Skeletal muscle satellite cell (primary cell): ENCODE results near the gene GBP7. TPM values are rescaled to one million over a fixed set of nuclear protein-coding genes. Genes with fewer than 3 reads are reported as not detected.
"Not testable (repeated sequence)": the region's sequence is repeated elsewhere in the genome, so short reads cannot be mapped to it uniquely, and the experiment has no call there.

ENCODE experiments used
- H3K27me3 ChIP-seq: 2 replicates; pipeline ENCODE4 v1.7.0; 2013; ENCODE audit warnings: low read length; ENCODE audit not compliant: control insufficient read depth, insufficient read depth
- H3K36me3 ChIP-seq: 2 replicates; pipeline ENCODE4 v1.7.0; 2013; ENCODE audit warnings: mild to moderate bottlenecking, control low read depth, low read length; ENCODE audit not compliant: insufficient read depth
- H3K4me1 ChIP-seq: 2 replicates; pipeline ENCODE4 v1.7.0; 2013; ENCODE audit warnings: low read length; ENCODE audit not compliant: control insufficient read depth, insufficient read depth
- H3K4me2 ChIP-seq: 2 replicates; pipeline ENCODE4 v1.7.0; 2013; ENCODE audit warnings: mild to moderate bottlenecking, low read length
- H3K4me3 ChIP-seq: 2 replicates; pipeline ENCODE4 v1.7.0; 2013; ENCODE audit warnings: low read length
- H3K9ac ChIP-seq: 2 replicates; pipeline ENCODE4 v1.7.0; 2013; ENCODE audit warnings: mild to moderate bottlenecking, low read depth, low read length, moderate library complexity
- H3K9me3 ChIP-seq: replicated peaks from 2 replicates; pipeline ENCODE4 v1.7.0; 2013; ENCODE audit warnings: mild to moderate bottlenecking, control low read depth, low read length
- total RNA-seq: library from RNA; depleted of rRNA; stranded (reverse); fragments of >200 nt; gene quantifications from 2 replicates; pipeline ENCODE4 v1.2.3, GENCODE V29; 2012; rRNA removed

Gene GBP7
- total RNA-seq, result not detected in 2 replicates

GRCh38 chr1:89175601-89176256 is at the start of gene GBP7:
Gene GBP7, minus strand, starts transcription at chr1:89176003. Its CDS starts 4,068 bp downstream, at chr1:89171935.
- no peaks in the 10 kb centered on the region for H3K9me3 ChIP-seq

GRCh38 chr1:89221341-89221740 is 45.5 kb upstream of the GBP7 start:
- no peaks in the 10 kb centered on the region for H3K4me1 ChIP-seq
- no peaks in the 10 kb centered on the region for H3K36me3 ChIP-seq
- no peaks in the 10 kb centered on the region for H3K9me3 ChIP-seq
- H3K9ac ChIP-seq, result no peak overlapping the region
- no peaks in the 10 kb centered on the region for H3K27me3 ChIP-seq
- no peak overlapping the region for H3K4me3 ChIP-seq
- H3K4me2 ChIP-seq, result no peak overlapping the region

More at GRCh38 chr1:89175601-89176256, at the start of gene GBP7:
- Histone ChIP-seq H3K4me3 (no peak within 1 kb of the TSS), H3K4me1 (no peaks in the 10 kb centered on the region), H3K9ac (no peak within 1 kb of the TSS), H3K36me3 (no peaks in the 10 kb centered on the region), H3K4me2 (no peak within 1 kb of the TSS), H3K27me3 (no peaks in the 10 kb centered on the region)

- not testable (repeated sequence) for H3K9ac ChIP-seq, H3K4me1 ChIP-seq, H3K9me3 ChIP-seq, H3K27me3 ChIP-seq, H3K4me3 ChIP-seq, H3K4me2 ChIP-seq, H3K36me3 ChIP-seq
Measured at GRCh38 chr1:89219851-89220250, 44.0 kb upstream of the GBP7 start.

GRCh38 chr1:89218941-89219340 is 43.1 kb upstream of the GBP7 start:
- H3K4me1 ChIP-seq, H3K4me2 ChIP-seq, H3K27me3 ChIP-seq, H3K9ac ChIP-seq, H3K36me3 ChIP-seq, H3K9me3 ChIP-seq, H3K4me3 ChIP-seq: not testable (repeated sequence)

GRCh38 chr1:89213347-89213746 is 37.5 kb upstream of the GBP7 start:
- Histone ChIP-seq H3K9me3 (no peaks in the 10 kb centered on the region), H3K27me3 (no peaks in the 10 kb centered on the region), H3K9ac (no peak overlapping the region), H3K4me3 (no peak overlapping the region), H3K4me2 (no peak overlapping the region), H3K4me1 (no peaks in the 10 kb centered on the region), H3K36me3 (no peaks in the 10 kb centered on the region)

GRCh38 chr1:89211035-89211634 is 35.3 kb upstream of the GBP7 start:
- no peaks in the 10 kb centered on the region for H3K9me3 ChIP-seq
- H3K36me3 ChIP-seq, result no peaks in the 10 kb centered on the region
- H3K27me3 ChIP-seq, result no peaks in the 10 kb centered on the region
- H3K9ac ChIP-seq, result no peak overlapping the region
- no peaks in the 10 kb centered on the region for H3K4me1 ChIP-seq
- H3K4me3 ChIP-seq, result no peak overlapping the region
- no peak overlapping the region for H3K4me2 ChIP-seq

GRCh38 chr1:89206373-89206772 is 30.6 kb upstream of the GBP7 start:
- no peaks in the 10 kb centered on the region for H3K27me3 ChIP-seq
- no peak overlapping the region for H3K4me3 ChIP-seq
- no peak overlapping the region for H3K4me2 ChIP-seq
- H3K9me3 ChIP-seq, result no peaks in the 10 kb centered on the region
- H3K4me1 ChIP-seq, result no peaks in the 10 kb centered on the region
- H3K36me3 ChIP-seq, result no peaks in the 10 kb centered on the region
- H3K9ac ChIP-seq, result no peak overlapping the region

- no peaks in the 10 kb centered on the region for H3K36me3 ChIP-seq
- no peak overlapping the region for H3K4me3 ChIP-seq
- no peaks in the 10 kb centered on the region for H3K4me1 ChIP-seq
- H3K27me3 ChIP-seq, result no peaks in the 10 kb centered on the region
- no peak overlapping the region for H3K4me2 ChIP-seq
- no peaks in the 10 kb centered on the region for H3K9me3 ChIP-seq
- H3K9ac ChIP-seq, result no peak overlapping the region
Measured at GRCh38 chr1:89203166-89203565, 27.4 kb upstream of the GBP7 start.

- Histone ChIP-seq H3K9ac (no peak overlapping the region), H3K36me3 (no peaks in the 10 kb centered on the region), H3K4me2 (no peak overlapping the region), H3K4me1 (no peaks in the 10 kb centered on the region), H3K9me3 (no peaks in the 10 kb centered on the region), H3K4me3 (no peak overlapping the region), H3K27me3 (no peaks in the 10 kb centered on the region)
Measured at GRCh38 chr1:89201106-89201794, 25.4 kb upstream of the GBP7 start.

GRCh38 chr1:89200663-89201062 is 24.9 kb upstream of the GBP7 start:
- Histone ChIP-seq H3K4me3 (no peak overlapping the region), H3K4me1 (no peaks in the 10 kb centered on the region), H3K9me3 (no peaks in the 10 kb centered on the region), H3K9ac (no peak overlapping the region), H3K27me3 (no peaks in the 10 kb centered on the region), H3K36me3 (no peaks in the 10 kb centered on the region), H3K4me2 (no peak overlapping the region)

- H3K4me1 ChIP-seq, result no peaks in the 10 kb centered on the region
- H3K4me3 ChIP-seq, result no peak overlapping the region
- H3K4me2 ChIP-seq, result no peak overlapping the region
- no peaks in the 10 kb centered on the region for H3K27me3 ChIP-seq
- no peak overlapping the region for H3K9ac ChIP-seq
- H3K9me3 ChIP-seq, result no peaks in the 10 kb centered on the region
- H3K36me3 ChIP-seq, result no peaks in the 10 kb centered on the region
Measured at GRCh38 chr1:89199525-89200031, 23.8 kb upstream of the GBP7 start.
